Type B pancreatic cell (in vitro differentiated cells): ENCODE data around the gene TBC1D2. TPM values are rescaled to one million over a fixed set of nuclear protein-coding genes. Genes with fewer than 3 reads are reported as not detected.

Experiments
- DNase-seq: peaks from one replicate; pipeline ENCODE4 v3.0.0; 2021; ENCODE audit warnings: mixed read lengths; ENCODE audit not compliant: unreplicated experiment; ENCODE audit errors: extremely low spot score
- H3K27ac Mint-ChIP-seq: 2 replicates; pipeline ENCODE4 v1.8.0; 2021; ENCODE audit warnings: mild to moderate bottlenecking, mixed read lengths
- H3K27me3 Mint-ChIP-seq: 2 replicates; pipeline ENCODE4 v1.8.0; 2021; ENCODE audit warnings: mixed read lengths
- H3K36me3 Mint-ChIP-seq: 2 replicates; pipeline ENCODE4 v1.8.0; 2021; ENCODE audit warnings: mixed read lengths
- H3K4me1 Mint-ChIP-seq: one replicate; pipeline ENCODE4 v1.8.0; 2021; ENCODE audit warnings: mixed read lengths; ENCODE audit not compliant: unreplicated experiment
- H3K4me3 Mint-ChIP-seq: 2 replicates; pipeline ENCODE4 v1.8.0; 2021; ENCODE audit warnings: mild to moderate bottlenecking, mixed read lengths
- H3K9me3 Mint-ChIP-seq: 2 replicates; pipeline ENCODE4 v1.8.0; 2021; ENCODE audit warnings: mixed read lengths
- total RNA-seq: library from RNA; stranded (reverse); gene quantifications from 2 replicates; pipeline ENCODE4 v1.2.1, GENCODE V29; 2021; ENCODE audit warnings: low replicate concordance
- TF ChIP-seq, protein P1 (sequence below): fragments of 200-600 bp; sonication (generic); conservative IDR thresholded peaks from 2 replicates; pipeline ENCODE4 v1.5.0; 2021; ENCODE audit warnings: antibody characterized with exemption, mild to moderate bottlenecking

Gene TBC1D2
- total RNA-seq, 1 donor from 2014 or later, result 9.4 TPM

DNA sequence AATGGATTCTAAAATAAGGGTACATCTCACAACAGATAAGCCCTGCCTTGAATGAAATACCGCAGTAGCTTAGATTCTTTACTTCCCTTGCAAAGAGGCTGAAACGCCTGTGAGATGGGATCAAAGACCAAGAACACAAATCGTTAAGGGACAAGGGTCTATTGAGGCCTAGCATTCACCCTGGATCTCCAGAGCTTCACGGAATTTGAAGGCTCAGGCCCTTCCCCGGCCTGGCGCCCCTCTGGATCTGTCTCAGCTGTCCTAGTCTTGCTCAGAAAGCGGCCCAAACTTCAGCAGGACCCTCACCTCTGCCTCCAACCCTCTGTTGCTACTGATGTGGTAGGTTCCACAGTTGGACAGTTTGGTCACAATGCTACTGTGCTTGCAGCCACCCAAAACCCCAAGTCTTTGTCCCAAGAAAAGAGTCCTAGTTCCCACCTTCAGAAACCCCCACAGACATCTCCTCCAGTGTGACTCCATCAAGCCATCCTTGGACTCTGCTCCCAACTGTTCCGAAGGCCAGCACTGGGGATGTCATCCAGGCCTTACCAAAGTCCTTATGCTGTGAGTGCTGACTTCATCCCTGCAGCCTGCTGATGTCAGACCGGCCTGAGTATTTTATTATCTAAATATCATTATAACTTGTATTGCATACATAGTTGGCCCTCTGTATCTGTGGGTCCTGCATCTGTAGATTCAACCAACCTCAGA, 72.4 kb downstream of the TBC1D2 start:
- peak overlapping the region; percentile 23 for H3K27ac Mint-ChIP-seq
- TF ChIP-seq, protein P1, sequence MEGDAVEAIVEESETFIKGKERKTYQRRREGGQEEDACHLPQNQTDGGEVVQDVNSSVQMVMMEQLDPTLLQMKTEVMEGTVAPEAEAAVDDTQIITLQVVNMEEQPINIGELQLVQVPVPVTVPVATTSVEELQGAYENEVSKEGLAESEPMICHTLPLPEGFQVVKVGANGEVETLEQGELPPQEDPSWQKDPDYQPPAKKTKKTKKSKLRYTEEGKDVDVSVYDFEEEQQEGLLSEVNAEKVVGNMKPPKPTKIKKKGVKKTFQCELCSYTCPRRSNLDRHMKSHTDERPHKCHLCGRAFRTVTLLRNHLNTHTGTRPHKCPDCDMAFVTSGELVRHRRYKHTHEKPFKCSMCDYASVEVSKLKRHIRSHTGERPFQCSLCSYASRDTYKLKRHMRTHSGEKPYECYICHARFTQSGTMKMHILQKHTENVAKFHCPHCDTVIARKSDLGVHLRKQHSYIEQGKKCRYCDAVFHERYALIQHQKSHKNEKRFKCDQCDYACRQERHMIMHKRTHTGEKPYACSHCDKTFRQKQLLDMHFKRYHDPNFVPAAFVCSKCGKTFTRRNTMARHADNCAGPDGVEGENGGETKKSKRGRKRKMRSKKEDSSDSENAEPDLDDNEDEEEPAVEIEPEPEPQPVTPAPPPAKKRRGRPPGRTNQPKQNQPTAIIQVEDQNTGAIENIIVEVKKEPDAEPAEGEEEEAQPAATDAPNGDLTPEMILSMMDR, result no peak
- no peak overlapping the region for H3K4me3 Mint-ChIP-seq
- H3K27me3 Mint-ChIP-seq, result no peaks in the 10 kb centered on the region
- no peaks in the 10 kb centered on the region for H3K9me3 Mint-ChIP-seq
- DNase-seq, result no peak
- no peaks in the 10 kb centered on the region for H3K36me3 Mint-ChIP-seq
- H3K4me1 Mint-ChIP-seq, result peaks cover 4% of the 10 kb centered on the region

DNA sequence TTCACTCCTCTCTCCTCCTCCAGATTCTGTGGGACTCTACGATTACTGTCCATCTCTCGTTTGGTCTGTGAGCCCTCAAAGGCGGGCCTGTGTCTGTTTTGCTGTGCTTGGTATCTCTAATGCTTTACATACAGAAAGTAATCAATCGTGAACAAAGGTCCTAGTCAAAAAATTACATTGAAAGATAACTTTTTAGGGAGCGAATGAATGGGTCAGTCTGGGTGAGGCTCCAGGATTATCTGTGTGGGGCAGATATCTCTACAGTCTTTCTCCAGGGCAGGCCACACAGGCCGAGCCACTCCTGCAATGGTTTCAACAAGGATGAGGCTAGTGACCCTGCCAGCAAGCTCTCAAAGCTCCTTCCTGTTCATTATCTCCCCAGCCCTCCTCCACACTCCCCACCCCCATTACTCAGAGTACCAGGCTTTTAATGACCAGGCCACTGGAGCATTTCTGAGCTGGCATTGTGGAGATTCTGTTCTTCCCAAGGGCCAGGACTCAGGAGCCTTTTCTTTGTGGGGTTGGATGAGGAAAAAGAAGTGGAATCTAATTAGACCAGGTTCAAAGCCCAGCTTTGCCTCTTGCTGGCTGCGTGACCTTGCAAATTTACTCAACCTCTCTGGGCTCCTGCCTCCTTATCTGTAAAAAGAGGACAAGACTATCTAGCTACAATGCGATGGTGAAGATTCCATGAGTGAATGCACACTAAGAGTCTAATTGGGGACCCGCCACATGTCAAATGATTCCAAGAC, 73.2 kb downstream of the TBC1D2 start:
- no peaks in the 10 kb centered on the region for H3K27me3 Mint-ChIP-seq
- peak overlapping the region; percentile 23 for H3K27ac Mint-ChIP-seq
- DNase-seq, result no peak
- TF ChIP-seq, protein P1, result no peak
- no peak overlapping the region for H3K4me3 Mint-ChIP-seq
- H3K36me3 Mint-ChIP-seq, result no peaks in the 10 kb centered on the region
- H3K9me3 Mint-ChIP-seq, result no peaks in the 10 kb centered on the region
- peaks cover 4% of the 10 kb centered on the region for H3K4me1 Mint-ChIP-seq

DNA sequence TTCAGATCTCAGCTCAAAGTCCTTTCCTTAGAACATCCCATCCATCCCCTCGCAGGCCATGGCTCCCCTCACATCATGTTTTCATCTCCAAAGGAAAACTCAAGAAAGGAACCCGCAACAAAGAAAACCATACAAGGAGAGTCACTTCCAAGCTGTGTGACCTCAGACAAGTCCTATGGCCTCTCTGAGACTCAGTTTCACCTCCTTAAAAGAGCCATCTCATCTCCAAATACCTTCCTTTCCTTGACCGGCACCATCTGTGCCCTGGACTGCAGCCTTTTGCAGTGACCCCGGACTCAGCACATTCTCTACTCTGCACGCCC, 73.7 kb downstream of the TBC1D2 start:
- TF ChIP-seq, protein P1, result no peak
- Mint-ChIP-seq H3K27ac (no peak overlapping the region), H3K27me3 (no peaks in the 10 kb centered on the region), H3K36me3 (no peaks in the 10 kb centered on the region), H3K9me3 (no peaks in the 10 kb centered on the region), H3K4me1 (peaks cover 4% of the 10 kb centered on the region), H3K4me3 (no peak overlapping the region)
- DNase-seq, result no peak

DNA sequence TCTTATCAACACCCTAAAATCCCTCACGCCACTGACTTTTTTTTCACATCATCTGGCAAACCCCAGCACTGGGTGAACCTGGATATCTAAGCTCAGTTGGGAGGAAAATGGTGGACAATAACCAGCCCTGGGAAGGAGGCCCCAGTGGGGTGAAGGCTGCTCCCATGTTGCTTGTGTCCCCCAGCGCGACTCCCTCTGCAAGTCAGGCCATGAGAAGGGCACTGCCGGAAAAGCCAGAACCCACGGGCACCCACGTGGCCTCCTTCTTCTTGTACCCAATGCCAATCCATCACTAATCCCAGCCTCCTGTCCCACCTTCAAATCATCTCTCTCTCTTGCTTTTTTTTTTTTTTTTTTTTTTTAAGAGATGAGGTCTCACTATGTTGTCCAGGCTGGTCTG, 74.5 kb downstream of the TBC1D2 start:
- H3K4me3 Mint-ChIP-seq, result no peak overlapping the region
- H3K9me3 Mint-ChIP-seq, result no peaks in the 10 kb centered on the region
- H3K27me3 Mint-ChIP-seq, result no peaks in the 10 kb centered on the region
- no peak overlapping the region for H3K27ac Mint-ChIP-seq
- H3K36me3 Mint-ChIP-seq, result no peaks in the 10 kb centered on the region
- DNase-seq, result no peak
- TF ChIP-seq, protein P1, result no peak
- H3K4me1 Mint-ChIP-seq, result peaks cover 4% of the 10 kb centered on the region

DNA sequence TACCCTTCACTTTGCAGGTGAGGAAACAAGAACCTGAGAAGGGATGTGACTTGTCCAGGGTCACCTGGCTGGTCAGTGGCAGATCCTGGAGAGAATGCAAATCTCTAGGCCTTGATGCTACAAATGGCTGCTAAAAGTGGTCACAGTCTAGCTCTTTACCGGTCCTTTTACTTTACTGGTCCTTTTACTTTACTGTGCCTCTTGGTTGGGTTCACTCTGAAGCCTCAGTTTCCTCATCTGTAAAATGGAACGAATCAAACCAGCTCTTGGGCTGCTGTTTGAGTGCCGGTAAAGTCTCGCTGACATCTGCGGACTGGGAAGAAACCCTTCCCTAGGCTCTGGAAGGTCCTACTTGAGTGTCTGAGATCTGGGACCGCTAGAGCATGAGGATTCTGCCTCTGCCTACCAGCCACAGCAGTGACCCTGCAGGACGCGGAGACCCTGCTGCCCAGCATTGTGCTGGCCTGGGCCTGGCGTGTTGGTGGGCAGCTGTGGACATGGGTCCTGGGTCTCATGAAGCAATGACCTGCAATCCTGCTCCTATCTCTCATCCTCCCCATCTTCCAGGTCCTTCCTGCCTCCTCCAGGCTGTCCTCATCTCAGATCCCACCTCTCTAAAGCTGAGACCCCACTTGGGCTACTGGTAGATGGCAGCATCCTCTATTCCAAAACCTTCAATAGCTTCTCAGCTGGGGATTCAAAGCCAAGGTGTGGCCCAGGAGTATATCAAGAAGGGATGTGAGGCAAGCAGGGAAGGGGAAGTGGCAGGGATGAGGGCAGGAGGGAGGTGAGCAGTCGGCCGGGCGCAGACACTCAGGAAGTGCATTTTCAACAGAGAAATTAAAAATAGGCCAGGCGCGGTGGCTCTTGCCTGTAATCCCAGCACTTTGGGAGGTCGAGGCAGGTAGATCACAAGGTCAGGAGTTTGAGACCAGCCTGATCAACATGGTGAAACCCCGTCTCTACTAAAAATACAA, 76.3 kb downstream of the TBC1D2 start:
- no peaks in the 10 kb centered on the region for H3K9me3 Mint-ChIP-seq
- no peaks in the 10 kb centered on the region for H3K27me3 Mint-ChIP-seq
- peaks cover 14% of the 10 kb centered on the region for H3K4me1 Mint-ChIP-seq
- H3K4me3 Mint-ChIP-seq, result no peak overlapping the region
- H3K36me3 Mint-ChIP-seq, result no peaks in the 10 kb centered on the region
- TF ChIP-seq, protein P1, result no peak
- no peak overlapping the region for H3K27ac Mint-ChIP-seq
- no peak for DNase-seq
